ENCODE data around the gene DIP2B.
A peak's percentile ranks its signal among the peaks of the same experiment; 100 is the strongest.

The DIP2B gene

GRCh38 chr12:50642035-50642451 is 137.3 kb downstream of the DIP2B start:
- no peaks in the 10 kb centered on the region for H3K27me3 Mint-ChIP-seq
- H3K9me3 Mint-ChIP-seq = no peaks in the 10 kb centered on the region
- peaks cover 17% of the 10 kb centered on the region for H3K36me3 Mint-ChIP-seq
- peaks cover 14% of the 10 kb centered on the region for H3K4me1 Mint-ChIP-seq
- H3K27ac Mint-ChIP-seq = no peak overlapping the region
- DNase-seq (ENCODE audit: low spot score in 2 of 2) = no peak
- no peak overlapping the region for H3K4me3 Mint-ChIP-seq
- no peak for ATAC-seq (ENCODE audit: low read depth)

- no peaks in the 10 kb centered on the region for H3K27me3 Mint-ChIP-seq
Observed at GRCh38 chr12:50642761-50643160, 138.0 kb downstream of the DIP2B start.

DNA sequence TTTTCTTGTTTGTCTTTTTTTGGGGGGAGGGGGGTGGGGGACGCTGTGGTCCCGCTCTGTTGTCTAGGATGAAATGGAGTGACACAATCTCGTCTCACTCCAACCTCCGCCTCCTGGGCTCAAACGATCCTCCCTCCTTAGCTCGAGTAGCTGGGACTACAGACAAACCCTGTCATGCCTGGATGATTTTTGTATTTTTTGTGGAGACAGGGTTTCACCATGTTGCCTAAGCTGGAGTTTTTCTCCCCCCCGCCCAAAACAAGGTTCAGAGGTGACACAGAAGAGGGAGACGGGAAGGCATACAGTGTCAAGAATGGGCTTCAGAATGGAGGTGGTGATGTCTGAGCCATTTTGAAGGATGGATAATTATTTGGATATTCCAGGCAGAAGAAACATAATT is 142.2 kb downstream of the DIP2B start:
- Mint-ChIP-seq H3K27ac (peak overlapping the region; percentile 20), H3K4me3 (no peak overlapping the region), H3K4me1 (peaks cover 7% of the 10 kb centered on the region), H3K9me3 (no peaks in the 10 kb centered on the region), H3K36me3 (peaks cover 14% of the 10 kb centered on the region), H3K27me3 (no peaks in the 10 kb centered on the region)
- ATAC-seq (ENCODE audit: low read depth) (no peak), DNase-seq (ENCODE audit: low spot score in 2 of 2) (no peak)

More at GRCh38 chr12:50642761-50643160, 138.0 kb downstream of the DIP2B start:
- no peaks in the 10 kb centered on the region for H3K9me3 Mint-ChIP-seq
- no peak overlapping the region for H3K4me3 Mint-ChIP-seq
- ATAC-seq (ENCODE audit: low read depth) (no peak), DNase-seq (ENCODE audit: low spot score in 2 of 2) (no peak)
- peaks cover 11% of the 10 kb centered on the region for H3K4me1 Mint-ChIP-seq
- H3K27ac Mint-ChIP-seq = no peak overlapping the region
- peaks cover 19% of the 10 kb centered on the region for H3K36me3 Mint-ChIP-seq

- Mint-ChIP-seq H3K4me1 (peaks cover 5% of the 10 kb centered on the region), H3K27ac (no peak overlapping the region), H3K36me3 (peaks cover 10% of the 10 kb centered on the region), H3K9me3 (no peaks in the 10 kb centered on the region), H3K4me3 (no peak overlapping the region), H3K27me3 (no peaks in the 10 kb centered on the region)
- DNase-seq (ENCODE audit: low spot score in 2 of 2) (no peak), ATAC-seq (ENCODE audit: low read depth) (no peak)
Observed at GRCh38 chr12:50647479-50647878, 142.7 kb downstream of the DIP2B start.

- no peaks in the 10 kb centered on the region for H3K27me3 Mint-ChIP-seq
- H3K27ac Mint-ChIP-seq = no peak overlapping the region
- no peaks in the 10 kb centered on the region for H3K9me3 Mint-ChIP-seq
Observed at GRCh38 chr12:50650285-50650684, 145.5 kb downstream of the DIP2B start.

GRCh38 chr12:50655374-50655921 is 150.7 kb downstream of the DIP2B start:
- Mint-ChIP-seq H3K27me3 (no peaks in the 10 kb centered on the region), H3K9me3 (no peaks in the 10 kb centered on the region)

More at GRCh38 chr12:50650285-50650684, 145.5 kb downstream of the DIP2B start:
- peaks cover 9% of the 10 kb centered on the region for H3K36me3 Mint-ChIP-seq
- ATAC-seq (ENCODE audit: low read depth) = no peak
- peaks cover 3% of the 10 kb centered on the region for H3K4me1 Mint-ChIP-seq
- no peak for DNase-seq (ENCODE audit: low spot score in 2 of 2)
- H3K4me3 Mint-ChIP-seq = no peak overlapping the region

DNA sequence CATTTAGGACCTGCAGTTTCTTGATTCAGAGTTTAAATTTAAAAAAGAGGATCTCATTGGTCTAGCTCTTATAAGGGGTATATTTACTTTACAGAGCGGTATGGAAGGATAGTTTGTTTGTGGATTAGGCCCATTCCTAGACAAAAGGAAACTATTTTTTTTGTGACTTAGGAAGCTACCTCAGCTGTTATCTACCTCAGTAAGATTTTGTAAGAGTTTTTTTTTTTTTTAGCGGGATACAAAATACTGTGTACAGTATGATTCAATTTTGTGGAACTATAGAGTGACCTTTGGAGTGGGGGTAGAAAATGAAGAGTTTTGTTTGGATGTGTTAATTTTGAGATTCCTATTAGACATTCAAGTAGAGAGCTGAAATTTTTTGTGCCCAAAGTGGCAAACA is 154.5 kb downstream of the DIP2B start:
- ATAC-seq (ENCODE audit: low read depth) (no peak), DNase-seq (ENCODE audit: low spot score in 2 of 2) (no peak)
- Mint-ChIP-seq H3K36me3 (peaks cover 11% of the 10 kb centered on the region), H3K27ac (no peak overlapping the region), H3K4me3 (no peak overlapping the region), H3K9me3 (no peaks in the 10 kb centered on the region), H3K4me1 (no peaks in the 10 kb centered on the region), H3K27me3 (no peaks in the 10 kb centered on the region)

More at GRCh38 chr12:50655374-50655921, 150.7 kb downstream of the DIP2B start:
- Mint-ChIP-seq H3K36me3 (peaks cover 12% of the 10 kb centered on the region), H3K4me3 (no peak overlapping the region), H3K27ac (no peak overlapping the region), H3K4me1 (peaks cover under 1% of the 10 kb centered on the region)
- ATAC-seq (ENCODE audit: low read depth) (no peak), DNase-seq (ENCODE audit: low spot score in 2 of 2) (no peak)

GRCh38 chr12:50659690-50660424 is 155.1 kb downstream of the DIP2B start:
- Mint-ChIP-seq H3K4me3 (no peak overlapping the region), H3K9me3 (no peaks in the 10 kb centered on the region), H3K27me3 (no peaks in the 10 kb centered on the region), H3K36me3 (peaks cover 11% of the 10 kb centered on the region), H3K27ac (no peak overlapping the region), H3K4me1 (no peaks in the 10 kb centered on the region)
- ATAC-seq (ENCODE audit: low read depth) (no peak), DNase-seq (ENCODE audit: low spot score in 2 of 2) (no peak)

DNA sequence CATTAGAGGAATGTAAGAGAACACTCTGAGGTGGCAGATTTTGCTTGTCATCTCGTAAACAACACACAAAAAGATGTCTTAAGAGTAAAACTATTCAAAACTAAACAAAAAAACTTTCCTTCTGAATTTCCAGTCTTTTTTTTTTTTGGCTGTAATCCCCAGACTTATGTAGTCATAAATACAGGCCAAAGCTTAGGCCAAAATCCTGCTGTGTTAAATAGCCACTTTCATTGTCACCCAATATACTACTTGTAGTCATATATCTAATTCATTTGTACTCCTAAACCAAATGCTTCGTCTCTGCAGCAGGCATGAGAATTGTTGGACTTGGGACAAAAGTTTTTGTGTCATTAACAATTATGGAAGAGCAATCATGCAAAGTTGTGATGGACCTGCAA is 155.6 kb downstream of the DIP2B start:
- H3K9me3 Mint-ChIP-seq = no peaks in the 10 kb centered on the region
- no peak overlapping the region for H3K4me3 Mint-ChIP-seq
- no peak overlapping the region for H3K27ac Mint-ChIP-seq
- no peaks in the 10 kb centered on the region for H3K27me3 Mint-ChIP-seq
- DNase-seq (ENCODE audit: low spot score in 2 of 2) = no peak
- H3K4me1 Mint-ChIP-seq = no peaks in the 10 kb centered on the region
- no peak for ATAC-seq (ENCODE audit: low read depth)
- H3K36me3 Mint-ChIP-seq = peaks cover 11% of the 10 kb centered on the region

DNA sequence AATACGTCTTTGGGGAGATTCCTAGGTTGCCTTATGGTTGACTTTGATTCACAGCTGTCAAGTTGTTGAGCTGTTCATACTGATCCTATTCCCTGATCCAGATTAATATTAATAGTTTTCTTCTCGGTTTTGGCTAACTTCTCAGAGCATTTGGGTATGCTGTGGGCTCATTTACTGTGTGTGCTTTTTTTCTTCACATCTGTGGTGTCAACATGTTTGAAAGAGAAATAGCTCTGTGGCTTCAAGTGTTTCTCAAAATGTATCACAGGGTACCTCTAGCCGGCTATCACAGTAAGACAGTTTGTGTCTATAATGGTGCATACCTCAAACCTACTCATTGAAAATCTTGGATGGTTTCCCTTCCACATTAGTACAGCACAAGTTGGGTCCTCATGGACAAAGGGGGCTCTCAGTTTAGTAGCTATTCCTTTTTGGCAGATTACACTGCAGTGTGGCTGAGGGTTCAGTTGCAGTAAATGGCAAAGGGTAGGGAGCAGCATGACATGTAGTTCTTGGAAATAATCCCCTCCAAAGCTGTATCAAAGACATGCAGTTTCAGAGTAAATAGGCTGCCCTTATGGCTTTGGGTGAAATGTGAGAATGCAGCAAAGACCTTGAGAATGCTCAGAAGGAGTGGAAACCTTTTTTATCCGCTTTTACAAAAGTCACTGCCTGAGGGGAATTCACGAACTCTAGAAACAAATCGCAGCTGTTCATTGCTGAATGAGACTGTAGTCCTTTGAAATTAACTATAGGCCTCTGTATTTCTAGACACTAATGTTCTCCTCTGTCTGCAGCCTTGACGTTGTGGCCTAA is 156.7 kb downstream of the DIP2B start:
- no peaks in the 10 kb centered on the region for H3K9me3 Mint-ChIP-seq
- H3K27me3 Mint-ChIP-seq = no peaks in the 10 kb centered on the region
- ATAC-seq (ENCODE audit: low read depth) (no peak), DNase-seq (ENCODE audit: low spot score in 2 of 2) (no peak)
- H3K36me3 Mint-ChIP-seq = peaks cover 10% of the 10 kb centered on the region
- H3K27ac Mint-ChIP-seq = peak overlapping the region; percentile 58
- no peak overlapping the region for H3K4me3 Mint-ChIP-seq
- no peaks in the 10 kb centered on the region for H3K4me1 Mint-ChIP-seq

DNA sequence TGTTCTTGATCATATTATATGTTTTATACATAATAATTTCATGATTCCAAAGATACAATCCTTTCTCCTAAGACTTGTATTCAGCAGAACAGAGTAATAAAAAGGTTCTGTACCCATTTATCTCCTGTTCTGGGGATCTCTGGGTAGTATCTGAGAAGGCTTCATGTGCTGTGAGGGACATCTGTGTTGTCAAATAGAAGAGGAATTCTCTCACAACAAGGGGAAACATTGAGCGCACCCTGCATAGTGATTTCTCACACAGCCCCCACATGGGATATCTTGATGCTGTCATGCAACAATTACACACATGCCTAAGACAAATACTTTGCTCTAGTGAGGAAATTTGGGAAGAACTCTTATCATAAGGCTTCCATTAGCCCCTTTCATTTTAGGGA is 157.3 kb downstream of the DIP2B start:
- H3K27me3 Mint-ChIP-seq = no peaks in the 10 kb centered on the region
- H3K4me3 Mint-ChIP-seq = no peak overlapping the region
- no peak for ATAC-seq (ENCODE audit: low read depth)
- no peaks in the 10 kb centered on the region for H3K4me1 Mint-ChIP-seq
- no peak overlapping the region for H3K27ac Mint-ChIP-seq
- H3K9me3 Mint-ChIP-seq = no peaks in the 10 kb centered on the region
- peaks cover 10% of the 10 kb centered on the region for H3K36me3 Mint-ChIP-seq
- DNase-seq (ENCODE audit: low spot score in 2 of 2) = no peak

- H3K27me3 Mint-ChIP-seq = no peaks in the 10 kb centered on the region
- no peaks in the 10 kb centered on the region for H3K9me3 Mint-ChIP-seq
- H3K27ac Mint-ChIP-seq = no peak overlapping the region
- DNase-seq (ENCODE audit: low spot score in 2 of 2) (no peak), ATAC-seq (ENCODE audit: low read depth) (no peak)
- no peak overlapping the region for H3K4me3 Mint-ChIP-seq
- H3K4me1 Mint-ChIP-seq = peaks cover 7% of the 10 kb centered on the region
- peaks cover 6% of the 10 kb centered on the region for H3K36me3 Mint-ChIP-seq
Observed at GRCh38 chr12:50665170-50665569, 160.4 kb downstream of the DIP2B start.

- Mint-ChIP-seq H3K27ac (no peak overlapping the region), H3K4me1 (peaks cover 7% of the 10 kb centered on the region), H3K4me3 (no peak overlapping the region), H3K36me3 (peaks cover 8% of the 10 kb centered on the region), H3K9me3 (no peaks in the 10 kb centered on the region), H3K27me3 (no peaks in the 10 kb centered on the region)
- ATAC-seq (ENCODE audit: low read depth) = no peak
- DNase-seq (ENCODE audit: low spot score in 2 of 2) = no peak
Observed at GRCh38 chr12:50665609-50666008, 160.8 kb downstream of the DIP2B start.

GRCh38 chr12:50666023-50666422 is 161.2 kb downstream of the DIP2B start:
- peaks cover 9% of the 10 kb centered on the region for H3K36me3 Mint-ChIP-seq
- ATAC-seq (ENCODE audit: low read depth) = no peak
- peaks cover 7% of the 10 kb centered on the region for H3K4me1 Mint-ChIP-seq
- H3K4me3 Mint-ChIP-seq = no peak overlapping the region
- no peak overlapping the region for H3K27ac Mint-ChIP-seq
- H3K9me3 Mint-ChIP-seq = no peaks in the 10 kb centered on the region
- no peaks in the 10 kb centered on the region for H3K27me3 Mint-ChIP-seq
- DNase-seq (ENCODE audit: low spot score in 2 of 2) = no peak
